ENCODE results near the gene BNIPL. TPM values are rescaled to one million over a fixed set of nuclear protein-coding genes. Genes with fewer than 3 reads are reported as not detected.
A peak's percentile ranks its signal among the peaks of the same experiment; 100 is the strongest.

The BNIPL gene
- total RNA-seq, 2 donors from 2014 or later: 0.22 to 0.24 TPM

- H3K4me1 ChIP-seq: peaks cover 0 to 25% of the 10 kb centered on the region in 2 donors
- H3K36me3 ChIP-seq: peaks cover 51% of the 10 kb centered on the region
- H3K9me3 ChIP-seq: no peaks in the 10 kb centered on the region
- no peak overlapping the region for H3K27ac ChIP-seq
- DNase-seq (ENCODE audit: low spot score): no peak
- H3K4me3 ChIP-seq: no peak overlapping the region
- TF ChIP-seq CTCF (IDR thresholded peaks at IDR 0.05): no peak
- no peaks in the 10 kb centered on the region for H3K27me3 ChIP-seq
Observed at GRCh38 chr1:151026460-151026859, 9.9 kb upstream of the BNIPL start.

DNA sequence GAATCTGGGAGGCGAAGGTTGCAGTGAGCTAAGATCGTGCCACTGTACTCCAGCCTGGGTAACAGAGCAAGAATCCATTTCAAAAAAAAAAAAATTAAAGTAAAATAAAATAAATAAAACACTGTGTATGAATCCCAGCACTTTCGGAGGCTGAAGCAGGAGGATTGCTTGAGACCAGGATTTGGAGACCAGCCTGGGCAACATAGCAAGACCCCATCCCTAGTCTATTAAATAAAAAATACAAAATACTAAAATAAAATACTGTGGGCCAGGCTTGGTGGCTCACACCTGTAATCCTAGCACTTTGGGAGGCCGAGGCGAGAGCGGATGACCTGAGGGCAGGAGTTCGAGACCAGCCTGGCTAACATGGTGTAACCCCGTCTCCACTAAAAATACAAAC lies 4.2 kb upstream of the BNIPL start:
- Histone ChIP-seq H3K27me3 (no peaks in the 10 kb centered on the region), H3K36me3 (peaks cover 63% of the 10 kb centered on the region), H3K27ac (no peak overlapping the region), H3K4me3 (no peak overlapping the region), H3K4me1 (peaks cover 0 to 7% of the 10 kb centered on the region in 2 donors), H3K9me3 (no peaks in the 10 kb centered on the region)
- TF ChIP-seq CTCF (IDR thresholded peaks at IDR 0.05): no peak
- no peak for DNase-seq (ENCODE audit: low spot score)

- DNase-seq (ENCODE audit: low spot score): no peak
- peaks cover 0 to 11% of the 10 kb centered on the region in 2 donors for H3K4me1 ChIP-seq
- peak overlapping the region in 1 of 2 donors; percentile 66 for H3K27ac ChIP-seq
- no peak overlapping the region for H3K4me3 ChIP-seq
- H3K27me3 ChIP-seq: no peaks in the 10 kb centered on the region
- no peak for TF ChIP-seq CTCF (IDR thresholded peaks at IDR 0.05)
- peaks cover 44% of the 10 kb centered on the region for H3K36me3 ChIP-seq
- no peaks in the 10 kb centered on the region for H3K9me3 ChIP-seq
Observed at GRCh38 chr1:151035167-151035566, 1.2 kb upstream of the BNIPL start.

GRCh38 chr1:151037032-151037431 lies 646 bp downstream of the BNIPL start:
- H3K27me3 ChIP-seq: no peaks in the 10 kb centered on the region
- H3K36me3 ChIP-seq: peaks cover 25% of the 10 kb centered on the region
- peaks cover 0 to 11% of the 10 kb centered on the region in 2 donors for H3K4me1 ChIP-seq
- DNase-seq (ENCODE audit: low spot score): no peak
- no peak for TF ChIP-seq CTCF (IDR thresholded peaks at IDR 0.05)
- no peak overlapping the region for H3K27ac ChIP-seq
- no peaks in the 10 kb centered on the region for H3K9me3 ChIP-seq
- H3K4me3 ChIP-seq: no peak overlapping the region

DNA sequence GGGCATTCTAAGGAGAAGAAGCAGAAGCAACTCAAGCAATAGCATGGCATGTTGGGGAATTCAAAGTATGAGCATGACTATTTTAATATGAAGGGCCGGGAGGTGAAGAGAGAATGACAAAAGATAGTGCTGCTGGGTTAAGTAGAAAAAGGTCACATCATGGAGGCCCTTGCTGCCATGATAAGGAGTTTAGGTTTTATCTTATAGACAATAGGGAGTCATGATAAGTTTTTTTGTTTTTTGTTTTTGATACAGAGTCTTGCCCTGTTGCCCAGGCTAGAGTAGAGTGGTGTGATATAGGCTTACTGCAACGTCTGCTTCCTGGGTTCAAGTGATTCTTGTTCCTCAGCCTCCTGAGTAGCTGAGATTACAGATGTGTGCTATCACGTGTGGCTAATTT lies 3.1 kb downstream of the BNIPL start:
- no peak overlapping the region for H3K4me3 ChIP-seq
- peaks cover 0 to 10% of the 10 kb centered on the region in 2 donors for H3K4me1 ChIP-seq
- H3K36me3 ChIP-seq: peaks cover 17% of the 10 kb centered on the region
- no peaks in the 10 kb centered on the region for H3K27me3 ChIP-seq
- DNase-seq (ENCODE audit: low spot score): no peak
- no peak overlapping the region for H3K27ac ChIP-seq
- no peaks in the 10 kb centered on the region for H3K9me3 ChIP-seq
- no peak for TF ChIP-seq CTCF (IDR thresholded peaks at IDR 0.05)

GRCh38 chr1:151043163-151043562 lies 6.8 kb downstream of the BNIPL start:
- TF ChIP-seq CTCF (IDR thresholded peaks at IDR 0.05): no peak
- no peak for DNase-seq (ENCODE audit: low spot score)
- H3K4me1 ChIP-seq: peaks cover 0 to 11% of the 10 kb centered on the region in 2 donors
- H3K27ac ChIP-seq: no peak overlapping the region
- peaks cover 9% of the 10 kb centered on the region for H3K36me3 ChIP-seq
- H3K4me3 ChIP-seq: no peak overlapping the region
- no peaks in the 10 kb centered on the region for H3K9me3 ChIP-seq
- H3K27me3 ChIP-seq: no peaks in the 10 kb centered on the region

Measured in right atrium auricular region (tissue), 2 donors.